ENCODE results near the gene AS3MT. TPM values are rescaled to one million over a fixed set of nuclear protein-coding genes. Genes with fewer than 3 reads are reported as not detected.

Gene AS3MT
- polyA plus RNA-seq, 1 of the 3 experiments (the other 2 are of a cell fraction) = 9.0 TPM

- H3K9me3 ChIP-seq = peaks cover 6% of the 10 kb centered on the region; the same call in 1 of the 2 replicates
- CTCF ChIA-PET = interaction anchor here (1.2 to 1.7 kb wide), 5 partner anchors 13 to 212 kb away, joined by 3 to 4 read pairs (median 3); no protein-coding TSS in a partner anchor
- no peaks in the 10 kb centered on the region for H3K27me3 ChIP-seq (ENCODE audit: insufficient read depth)
- WGBS (ENCODE audit: low lambda C conversion rate) = 73% methylated on average over 1 of the region's 1 CpG
- peaks cover 6 to 11% of the 10 kb centered on the region in 2 experiments for H3K36me3 ChIP-seq (replicated peaks in 1 of 2; ENCODE audit: control insufficient read depth in 1 of 2, insufficient read depth in 2 of 2, low read length in 1 of 2)
- H3K79me2 ChIP-seq (ENCODE audit: insufficient read depth) = no peaks in the 10 kb centered on the region
- H3K9ac ChIP-seq = no peak overlapping the region
- POLR2A ChIA-PET = no interaction called here
- H2AFZ ChIP-seq (ENCODE audit: low read depth) = no peak overlapping the region
- H3K4me3 ChIP-seq (ENCODE audit: low read depth in 2 of 2, low read length in 1 of 2) = no peak overlapping the region
- H3K9me2 ChIP-seq = no peaks in the 10 kb centered on the region
- H3K4me1 ChIP-seq (ENCODE audit: control insufficient read depth in 1 of 2, insufficient read depth in 2 of 2, low read depth in 1 of 2, low read length in 1 of 2) = no peaks in the 10 kb centered on the region
- no peak overlapping the region for H3K4me2 ChIP-seq
- no peaks in the 10 kb centered on the region for H4K20me1 ChIP-seq (ENCODE audit: insufficient read depth)
- DNase-seq = no peak
- TF ChIP-seq NFIC (IDR thresholded peaks at IDR 0.05; ENCODE audit: borderline replicate concordance) (no peak), YY1 (IDR thresholded peaks at IDR 0.05; ENCODE audit: low read depth) (no peak), FOXM1 (IDR thresholded peaks at IDR 0.05; ENCODE audit: low read depth) (no peak), EZH2phosphoT487 (IDR thresholded peaks at IDR 0.05; ENCODE audit: borderline replicate concordance, low read depth) (no peak), CTCF (IDR thresholded peaks at IDR 0.05) (no peak), ELF1 (IDR thresholded peaks at IDR 0.05) (no peak), CHD2 (IDR thresholded peaks at IDR 0.05; ENCODE audit: low read length, partially characterized antibody) (no peak), POLR2AphosphoS5 (IDR thresholded peaks at IDR 0.05; ENCODE audit: low read depth, low read length) (no peak), USF1 (IDR thresholded peaks at IDR 0.05; ENCODE audit: borderline replicate concordance, low read depth) (no peak), TAF1 (IDR thresholded peaks at IDR 0.05; ENCODE audit: borderline replicate concordance, low read depth, low read length) (no peak), RCOR1 (IDR thresholded peaks at IDR 0.05; ENCODE audit: low read length) (no peak), FOXJ3 (CRISPR knock-in tag; IDR thresholded peaks at IDR 0.05) (no peak)
- TF ChIP-seq, protein P1, sequence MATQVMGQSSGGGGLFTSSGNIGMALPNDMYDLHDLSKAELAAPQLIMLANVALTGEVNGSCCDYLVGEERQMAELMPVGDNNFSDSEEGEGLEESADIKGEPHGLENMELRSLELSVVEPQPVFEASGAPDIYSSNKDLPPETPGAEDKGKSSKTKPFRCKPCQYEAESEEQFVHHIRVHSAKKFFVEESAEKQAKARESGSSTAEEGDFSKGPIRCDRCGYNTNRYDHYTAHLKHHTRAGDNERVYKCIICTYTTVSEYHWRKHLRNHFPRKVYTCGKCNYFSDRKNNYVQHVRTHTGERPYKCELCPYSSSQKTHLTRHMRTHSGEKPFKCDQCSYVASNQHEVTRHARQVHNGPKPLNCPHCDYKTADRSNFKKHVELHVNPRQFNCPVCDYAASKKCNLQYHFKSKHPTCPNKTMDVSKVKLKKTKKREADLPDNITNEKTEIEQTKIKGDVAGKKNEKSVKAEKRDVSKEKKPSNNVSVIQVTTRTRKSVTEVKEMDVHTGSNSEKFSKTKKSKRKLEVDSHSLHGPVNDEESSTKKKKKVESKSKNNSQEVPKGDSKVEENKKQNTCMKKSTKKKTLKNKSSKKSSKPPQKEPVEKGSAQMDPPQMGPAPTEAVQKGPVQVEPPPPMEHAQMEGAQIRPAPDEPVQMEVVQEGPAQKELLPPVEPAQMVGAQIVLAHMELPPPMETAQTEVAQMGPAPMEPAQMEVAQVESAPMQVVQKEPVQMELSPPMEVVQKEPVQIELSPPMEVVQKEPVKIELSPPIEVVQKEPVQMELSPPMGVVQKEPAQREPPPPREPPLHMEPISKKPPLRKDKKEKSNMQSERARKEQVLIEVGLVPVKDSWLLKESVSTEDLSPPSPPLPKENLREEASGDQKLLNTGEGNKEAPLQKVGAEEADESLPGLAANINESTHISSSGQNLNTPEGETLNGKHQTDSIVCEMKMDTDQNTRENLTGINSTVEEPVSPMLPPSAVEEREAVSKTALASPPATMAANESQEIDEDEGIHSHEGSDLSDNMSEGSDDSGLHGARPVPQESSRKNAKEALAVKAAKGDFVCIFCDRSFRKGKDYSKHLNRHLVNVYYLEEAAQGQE (IDR thresholded peaks at IDR 0.05; ENCODE audit: low read depth, low read length) = no peak
- no peak overlapping the region for H3K27ac ChIP-seq (ENCODE audit: low read depth in 2 of 2, low read length in 1 of 2)
- no peaks in the 10 kb centered on the region for H3F3A ChIP-seq (replicated peaks; ENCODE audit: insufficient read depth)
Observed at GRCh38 chr10:102888048-102888447, 18.8 kb downstream of the AS3MT start.

Measured in SK-N-SH (cell line).